WTC11 (cell line): ENCODE measurements around the gene WDR26. TPM values are rescaled to one million over a fixed set of nuclear protein-coding genes. Genes with fewer than 3 reads are reported as not detected.

Source experiments
- ATAC-seq: fragments of 200-7000 bp; cut with Tn5 transposase; 2 replicates; pipeline ENCODE4 v1.10.0; 2021; ENCODE audit warnings: mild to moderate bottlenecking, moderate library complexity
- CTCF ChIA-PET: fragments of 300-600 bp; sonication (Branson Sonifier 250); formaldehyde crosslinking; loops from one replicate; lab custom pipeline; 2021; ENCODE audit warnings: antibody characterized with exemption; lab: Charles Lee
- POLR2A ChIA-PET: fragments of 350-600 bp; sonication (Branson Sonifier 250); formaldehyde crosslinking; loops from one replicate; lab custom pipeline; 2021; ENCODE audit warnings: antibody characterized with exemption; lab: Charles Lee
- DNase-seq: peaks from one replicate; pipeline ENCODE4 v3.0.0; 2021; ENCODE audit warnings: low spot score
- H3K27ac Mint-ChIP-seq: 2 replicates; pipeline ENCODE4 v1.8.0; 2021; ENCODE audit warnings: mixed read lengths
- H3K27me3 Mint-ChIP-seq: 2 replicates; pipeline ENCODE4 v1.8.0; 2021; ENCODE audit warnings: low read depth, mild to moderate bottlenecking, moderate library complexity, mixed read lengths
- H3K36me3 Mint-ChIP-seq: 2 replicates; pipeline ENCODE4 v1.8.0; 2021; ENCODE audit warnings: mixed read lengths
- H3K4me1 Mint-ChIP-seq: 2 replicates; pipeline ENCODE4 v1.8.0; 2022; ENCODE audit warnings: mixed read lengths
- H3K4me3 Mint-ChIP-seq: 2 replicates; pipeline ENCODE4 v1.8.0; 2021; ENCODE audit warnings: mild to moderate bottlenecking, moderate library complexity, mixed read lengths
- H3K9me3 Mint-ChIP-seq: 2 replicates; pipeline ENCODE4 v1.8.0; 2021; ENCODE audit warnings: mixed read lengths
- ATF1 ChIP-seq: sonication (generic); formaldehyde crosslinking; IDR thresholded peaks from 2 replicates; pipeline ENCODE4 v1.8.1; 2023; ENCODE audit warnings: mild to moderate bottlenecking, moderate library complexity, missing genetic modification reagents
- ATF6 ChIP-seq: sonication (generic); formaldehyde crosslinking; IDR thresholded peaks from 2 replicates; pipeline ENCODE4 v1.8.1; 2023; ENCODE audit warnings: mild to moderate bottlenecking, missing genetic modification reagents
- FOXJ3 ChIP-seq: sonication (generic); formaldehyde crosslinking; IDR thresholded peaks from 2 replicates; pipeline ENCODE4 v1.9.0; 2021; ENCODE audit warnings: missing genetic modification reagents, mild to moderate bottlenecking, borderline replicate concordance
- FOXP4 ChIP-seq: sonication (generic); formaldehyde crosslinking; IDR thresholded peaks from 2 replicates; pipeline ENCODE4 v1.8.0; 2022; ENCODE audit warnings: mild to moderate bottlenecking, missing genetic modification reagents
- GTF2I ChIP-seq: fragments of 250-450 bp; sonication (Bioruptor Pico); conservative IDR thresholded peaks from 2 replicates; pipeline ENCODE4 v1.4.0; 2021; ENCODE audit warnings: mild to moderate bottlenecking
- MYBL2 ChIP-seq: sonication (generic); formaldehyde crosslinking; IDR thresholded peaks from 2 replicates; pipeline ENCODE4 v1.8.1; 2023; ENCODE audit warnings: mild to moderate bottlenecking, moderate library complexity, missing genetic modification reagents
- PRDM15 ChIP-seq: sonication (generic); formaldehyde crosslinking; IDR thresholded peaks from 2 replicates; pipeline ENCODE4 v1.8.0; 2022; ENCODE audit warnings: missing genetic modification reagents
- PREB ChIP-seq: sonication (generic); formaldehyde crosslinking; IDR thresholded peaks from 2 replicates; pipeline ENCODE4 v1.8.1; 2022; ENCODE audit warnings: mild to moderate bottlenecking, missing genetic modification reagents, moderate library complexity, borderline replicate concordance
- TCF7 ChIP-seq: sonication (generic); formaldehyde crosslinking; IDR thresholded peaks from 2 replicates; pipeline ENCODE4 v1.8.0; 2022; ENCODE audit warnings: mild to moderate bottlenecking, low read depth, missing genetic modification reagents, moderate library complexity
- TEAD4 ChIP-seq: sonication (generic); formaldehyde crosslinking; IDR thresholded peaks from 2 replicates; pipeline ENCODE4 v1.8.0; 2022; ENCODE audit warnings: mild to moderate bottlenecking, missing genetic modification reagents
- ZNF232 ChIP-seq: sonication (generic); formaldehyde crosslinking; IDR thresholded peaks from 2 replicates; pipeline ENCODE4 v1.8.0; 2022; ENCODE audit warnings: mild to moderate bottlenecking, missing genetic modification reagents
- ZNF416 ChIP-seq: fragments of 250-450 bp; sonication (Bioruptor Pico); IDR thresholded peaks from 2 replicates; pipeline ENCODE4 v1.9.0; 2021; ENCODE audit warnings: mild to moderate bottlenecking, inconsistent platforms
- total RNA-seq: library from RNA; stranded (reverse); gene quantifications from 3 replicates; pipeline ENCODE4 v1.2.3, GENCODE V29; 2021
- TF ChIP-seq, protein P1 (sequence below): sonication (generic); formaldehyde crosslinking; IDR thresholded peaks from 2 replicates; pipeline ENCODE4 v1.8.1; 2022; ENCODE audit warnings: low read depth, mild to moderate bottlenecking, moderate library complexity, missing genetic modification reagents, borderline replicate concordance
- TF ChIP-seq, protein P2 (sequence below): fragments of 250-450 bp; sonication (Bioruptor Pico); IDR thresholded peaks from 2 replicates; pipeline ENCODE4 v1.9.0; 2021; ENCODE audit warnings: mild to moderate bottlenecking
- TF ChIP-seq, protein P3 (sequence below): fragments of 250-450 bp; sonication (Bioruptor Pico); IDR thresholded peaks from 2 replicates; pipeline ENCODE4 v2.1.2; 2022; ENCODE audit warnings: mild to moderate bottlenecking, moderate library complexity

WDR26 gene
- total RNA-seq, 1 experiment from 2014 or later = 66.1 TPM

- ATAC-seq (no peak), DNase-seq (no peak)
- peaks cover 72% of the 10 kb centered on the region for H3K36me3 Mint-ChIP-seq
- no peaks in the 10 kb centered on the region for H3K27me3 Mint-ChIP-seq
- TF ChIP-seq GTF2I (CRISPR knock-in tag) (no peak), PREB (CRISPR knock-in tag) (no peak), FOXP4 (CRISPR knock-in tag) (no peak), MYBL2 (CRISPR knock-in tag) (no peak), ZNF232 (CRISPR knock-in tag) (no peak), ATF6 (CRISPR knock-in tag) (no peak)
- TF ChIP-seq, protein P1, sequence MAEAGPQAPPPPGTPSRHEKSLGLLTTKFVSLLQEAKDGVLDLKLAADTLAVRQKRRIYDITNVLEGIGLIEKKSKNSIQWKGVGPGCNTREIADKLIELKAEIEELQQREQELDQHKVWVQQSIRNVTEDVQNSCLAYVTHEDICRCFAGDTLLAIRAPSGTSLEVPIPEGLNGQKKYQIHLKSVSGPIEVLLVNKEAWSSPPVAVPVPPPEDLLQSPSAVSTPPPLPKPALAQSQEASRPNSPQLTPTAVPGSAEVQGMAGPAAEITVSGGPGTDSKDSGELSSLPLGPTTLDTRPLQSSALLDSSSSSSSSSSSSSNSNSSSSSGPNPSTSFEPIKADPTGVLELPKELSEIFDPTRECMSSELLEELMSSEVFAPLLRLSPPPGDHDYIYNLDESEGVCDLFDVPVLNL (CRISPR knock-in tag) = no peak
- TF ChIP-seq, protein P2, sequence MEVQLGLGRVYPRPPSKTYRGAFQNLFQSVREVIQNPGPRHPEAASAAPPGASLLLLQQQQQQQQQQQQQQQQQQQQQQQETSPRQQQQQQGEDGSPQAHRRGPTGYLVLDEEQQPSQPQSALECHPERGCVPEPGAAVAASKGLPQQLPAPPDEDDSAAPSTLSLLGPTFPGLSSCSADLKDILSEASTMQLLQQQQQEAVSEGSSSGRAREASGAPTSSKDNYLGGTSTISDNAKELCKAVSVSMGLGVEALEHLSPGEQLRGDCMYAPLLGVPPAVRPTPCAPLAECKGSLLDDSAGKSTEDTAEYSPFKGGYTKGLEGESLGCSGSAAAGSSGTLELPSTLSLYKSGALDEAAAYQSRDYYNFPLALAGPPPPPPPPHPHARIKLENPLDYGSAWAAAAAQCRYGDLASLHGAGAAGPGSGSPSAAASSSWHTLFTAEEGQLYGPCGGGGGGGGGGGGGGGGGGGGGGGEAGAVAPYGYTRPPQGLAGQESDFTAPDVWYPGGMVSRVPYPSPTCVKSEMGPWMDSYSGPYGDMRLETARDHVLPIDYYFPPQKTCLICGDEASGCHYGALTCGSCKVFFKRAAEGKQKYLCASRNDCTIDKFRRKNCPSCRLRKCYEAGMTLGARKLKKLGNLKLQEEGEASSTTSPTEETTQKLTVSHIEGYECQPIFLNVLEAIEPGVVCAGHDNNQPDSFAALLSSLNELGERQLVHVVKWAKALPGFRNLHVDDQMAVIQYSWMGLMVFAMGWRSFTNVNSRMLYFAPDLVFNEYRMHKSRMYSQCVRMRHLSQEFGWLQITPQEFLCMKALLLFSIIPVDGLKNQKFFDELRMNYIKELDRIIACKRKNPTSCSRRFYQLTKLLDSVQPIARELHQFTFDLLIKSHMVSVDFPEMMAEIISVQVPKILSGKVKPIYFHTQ (CRISPR knock-in tag) = no peak
- H3K4me1 Mint-ChIP-seq = peaks cover under 1% of the 10 kb centered on the region; the same call in 1 of the 2 replicates
- CTCF ChIA-PET = interaction anchor here (0.9 kb wide), 1 partner anchor 32 kb away, joined by 4 read pairs; no protein-coding TSS in a partner anchor
- H3K27ac Mint-ChIP-seq = no peak overlapping the region
- H3K4me3 Mint-ChIP-seq = no peak overlapping the region
- no peaks in the 10 kb centered on the region for H3K9me3 Mint-ChIP-seq
- POLR2A ChIA-PET = no interaction called here
These were observed 9.2 kb downstream of the WDR26 start for GRCh38 chr1:224425279-224425884.

GRCh38 chr1:224420106-224420505 lies 14.5 kb downstream of the WDR26 start:
- no peak overlapping the region for H3K4me3 Mint-ChIP-seq
- no peak for ATAC-seq
- CTCF ChIA-PET = no interaction called here
- POLR2A ChIA-PET = no interaction called here
- no peak overlapping the region for H3K27ac Mint-ChIP-seq
- peaks cover 86% of the 10 kb centered on the region for H3K36me3 Mint-ChIP-seq
- no peaks in the 10 kb centered on the region for H3K27me3 Mint-ChIP-seq
- no peaks in the 10 kb centered on the region for H3K4me1 Mint-ChIP-seq
- no peaks in the 10 kb centered on the region for H3K9me3 Mint-ChIP-seq
- TF ChIP-seq PRDM15 (no peak), ATF1 (CRISPR knock-in tag) (no peak), FOXP4 (CRISPR knock-in tag) (no peak), FOXJ3 (CRISPR knock-in tag) (no peak), TCF7 (CRISPR knock-in tag) (no peak), ZNF416 (CRISPR knock-in tag) (no peak), TEAD4 (no peak), GTF2I (CRISPR knock-in tag) (no peak)
- TF ChIP-seq, protein P3, sequence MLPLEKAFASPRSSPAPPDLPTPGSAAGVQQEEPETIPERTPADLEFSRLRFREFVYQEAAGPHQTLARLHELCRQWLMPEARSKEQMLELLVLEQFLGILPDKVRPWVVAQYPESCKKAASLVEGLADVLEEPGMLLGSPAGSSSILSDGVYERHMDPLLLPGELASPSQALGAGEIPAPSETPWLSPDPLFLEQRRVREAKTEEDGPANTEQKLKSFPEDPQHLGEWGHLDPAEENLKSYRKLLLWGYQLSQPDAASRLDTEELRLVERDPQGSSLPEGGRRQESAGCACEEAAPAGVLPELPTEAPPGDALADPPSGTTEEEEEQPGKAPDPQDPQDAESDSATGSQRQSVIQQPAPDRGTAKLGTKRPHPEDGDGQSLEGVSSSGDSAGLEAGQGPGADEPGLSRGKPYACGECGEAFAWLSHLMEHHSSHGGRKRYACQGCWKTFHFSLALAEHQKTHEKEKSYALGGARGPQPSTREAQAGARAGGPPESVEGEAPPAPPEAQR (CRISPR knock-in tag) = no peak
- TF ChIP-seq, all 79 proteins: peak for 0
- DNase-seq = no peak
